HG03066 (cell line): ENCODE data around the gene IL1RAPL2.
"Not testable (repeated sequence)": the region's sequence is repeated elsewhere in the genome, so short reads cannot be mapped to it uniquely, and the experiment has no call there.

Source experiments
- ATAC-seq: cut with Tn5 transposase; IDR thresholded peaks from one replicate; pipeline ENCODE4 v1.9.1; 2021; ENCODE audit warnings: low read depth; ENCODE audit not compliant: unreplicated experiment

IL1RAPL2 gene

GRCh38 chrX:104565791-104566680 lies at the start of gene IL1RAPL2:
Gene IL1RAPL2 (plus strand): TSS chrX:104566199.
- no peak for ATAC-seq

- ATAC-seq, result no peak
Measured at GRCh38 chrX:104522386-104522785, 43.6 kb upstream of the IL1RAPL2 start.

- no peak for ATAC-seq
Measured at GRCh38 chrX:104523858-104524257, 42.1 kb upstream of the IL1RAPL2 start.

GRCh38 chrX:104539081-104539480 lies 26.9 kb upstream of the IL1RAPL2 start:
- no peak for ATAC-seq

- not testable (repeated sequence) for ATAC-seq
Measured at GRCh38 chrX:104542447-104542846, 23.6 kb upstream of the IL1RAPL2 start.

GRCh38 chrX:104564335-104564734 lies 1.7 kb upstream of the IL1RAPL2 start:
- no peak for ATAC-seq

- no peak for ATAC-seq
Measured at GRCh38 chrX:104564921-104565703, 887 bp upstream of the IL1RAPL2 start.

- ATAC-seq, result no peak
Measured at GRCh38 chrX:104566681-104567501, 892 bp downstream of the IL1RAPL2 start.

- ATAC-seq, result no peak
Measured at GRCh38 chrX:104567506-104567905, 1.5 kb downstream of the IL1RAPL2 start.

- ATAC-seq, result no peak
Measured at GRCh38 chrX:104568304-104568915, 2.4 kb downstream of the IL1RAPL2 start.

- no peak for ATAC-seq
Measured at GRCh38 chrX:104618106-104618895, 52.3 kb downstream of the IL1RAPL2 start.

- no peak for ATAC-seq
Measured at GRCh38 chrX:104621781-104622180, 55.8 kb downstream of the IL1RAPL2 start.

- ATAC-seq, result no peak
Measured at GRCh38 chrX:104641176-104641575, 75.2 kb downstream of the IL1RAPL2 start.

- ATAC-seq, result no peak
Measured at GRCh38 chrX:104647084-104647483, 81.1 kb downstream of the IL1RAPL2 start.

- ATAC-seq, result no peak
Measured at GRCh38 chrX:104659005-104659744, 93.2 kb downstream of the IL1RAPL2 start.

- no peak for ATAC-seq
Measured at GRCh38 chrX:104660092-104660491, 94.1 kb downstream of the IL1RAPL2 start.

- ATAC-seq, result no peak
Measured at GRCh38 chrX:104662694-104663093, 96.7 kb downstream of the IL1RAPL2 start.

- no peak for ATAC-seq
Measured at GRCh38 chrX:104665691-104666090, 99.7 kb downstream of the IL1RAPL2 start.

GRCh38 chrX:104668550-104668949 lies 102.6 kb downstream of the IL1RAPL2 start:
- no peak for ATAC-seq
